ENCODE results near the gene RPN2. TPM values are rescaled to one million over a fixed set of nuclear protein-coding genes. Genes with fewer than 3 reads are reported as not detected.

Gene RPN2
- total RNA-seq, 1 donor from 2014 or later, result 237 TPM

DNA sequence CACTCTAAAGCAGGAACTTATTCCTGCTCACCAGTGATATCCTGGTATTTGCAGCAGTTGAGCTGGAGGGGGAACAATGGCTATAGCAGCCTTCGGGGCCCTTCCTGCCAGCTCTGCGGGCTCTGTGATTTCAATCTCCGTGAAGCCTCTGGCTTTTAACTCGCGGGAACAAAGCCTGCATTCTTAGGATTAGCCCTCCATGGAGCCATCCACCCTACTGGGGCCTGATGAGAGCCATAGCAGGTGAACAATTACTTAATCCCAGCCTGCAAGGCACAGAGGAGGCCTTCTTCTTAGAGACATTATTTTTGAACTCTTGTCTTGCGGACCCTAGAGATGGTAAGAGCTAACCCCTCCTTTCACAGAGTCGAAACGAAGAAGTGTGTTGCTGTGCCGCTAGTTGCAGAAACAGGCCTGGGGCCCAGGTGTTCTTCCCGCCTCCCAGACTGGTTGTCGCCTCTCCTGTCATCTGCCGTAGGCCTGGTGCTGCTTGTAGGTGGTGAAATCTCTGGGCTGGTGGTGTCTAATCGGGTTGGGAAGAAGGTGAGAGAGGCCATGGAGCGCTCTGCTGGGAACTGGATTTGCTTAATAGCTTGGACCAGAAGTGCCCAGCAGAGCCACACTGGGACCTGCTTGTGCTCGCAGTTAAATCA is 72.8 kb downstream of the RPN2 start:
- Histone ChIP-seq H3K36me3 (ENCODE audit: control insufficient read depth, insufficient read depth, low read length) (no peaks in the 10 kb centered on the region), H3K27me3 (ENCODE audit: control insufficient read depth, insufficient read depth, low read length) (no peaks in the 10 kb centered on the region), H3K4me3 (ENCODE audit: low read depth, low read length) (no peak overlapping the region)
- no peak for DNase-seq (ENCODE audit: low read depth)
- TF ChIP-seq, protein P1, sequence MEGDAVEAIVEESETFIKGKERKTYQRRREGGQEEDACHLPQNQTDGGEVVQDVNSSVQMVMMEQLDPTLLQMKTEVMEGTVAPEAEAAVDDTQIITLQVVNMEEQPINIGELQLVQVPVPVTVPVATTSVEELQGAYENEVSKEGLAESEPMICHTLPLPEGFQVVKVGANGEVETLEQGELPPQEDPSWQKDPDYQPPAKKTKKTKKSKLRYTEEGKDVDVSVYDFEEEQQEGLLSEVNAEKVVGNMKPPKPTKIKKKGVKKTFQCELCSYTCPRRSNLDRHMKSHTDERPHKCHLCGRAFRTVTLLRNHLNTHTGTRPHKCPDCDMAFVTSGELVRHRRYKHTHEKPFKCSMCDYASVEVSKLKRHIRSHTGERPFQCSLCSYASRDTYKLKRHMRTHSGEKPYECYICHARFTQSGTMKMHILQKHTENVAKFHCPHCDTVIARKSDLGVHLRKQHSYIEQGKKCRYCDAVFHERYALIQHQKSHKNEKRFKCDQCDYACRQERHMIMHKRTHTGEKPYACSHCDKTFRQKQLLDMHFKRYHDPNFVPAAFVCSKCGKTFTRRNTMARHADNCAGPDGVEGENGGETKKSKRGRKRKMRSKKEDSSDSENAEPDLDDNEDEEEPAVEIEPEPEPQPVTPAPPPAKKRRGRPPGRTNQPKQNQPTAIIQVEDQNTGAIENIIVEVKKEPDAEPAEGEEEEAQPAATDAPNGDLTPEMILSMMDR (IDR thresholded peaks at IDR 0.05; ENCODE audit: insufficient read depth, low read length, poor library complexity, severe bottlenecking), result no peak

DNA sequence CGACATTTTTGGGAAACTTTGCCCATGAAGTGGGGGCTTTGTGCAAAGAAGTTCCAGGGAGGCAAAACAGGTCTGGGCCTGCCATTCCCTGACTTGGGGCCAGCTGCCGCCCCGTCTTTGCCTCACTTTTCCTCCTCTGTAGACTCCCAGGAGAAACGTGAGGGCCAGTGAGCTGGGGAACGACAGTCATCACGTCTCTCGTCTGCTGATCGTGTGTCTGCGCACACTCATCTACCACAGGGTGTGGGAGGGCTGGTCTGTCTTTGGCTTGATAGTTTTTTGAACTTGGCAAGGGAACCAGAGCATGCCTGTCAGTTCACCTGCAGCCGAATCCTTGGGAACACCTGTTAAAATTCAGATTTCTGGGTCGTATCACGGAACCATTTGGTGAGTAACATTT is 74.0 kb downstream of the RPN2 start:
- H3K36me3 ChIP-seq (ENCODE audit: control insufficient read depth, insufficient read depth, low read length), result no peaks in the 10 kb centered on the region
- DNase-seq (ENCODE audit: low read depth), result no peak
- H3K27me3 ChIP-seq (ENCODE audit: control insufficient read depth, insufficient read depth, low read length), result peaks cover 1% of the 10 kb centered on the region
- H3K4me3 ChIP-seq (ENCODE audit: low read depth, low read length), result no peak overlapping the region
- TF ChIP-seq, protein P1 (IDR thresholded peaks at IDR 0.05; ENCODE audit: insufficient read depth, low read length, poor library complexity, severe bottlenecking), result no peak

DNA sequence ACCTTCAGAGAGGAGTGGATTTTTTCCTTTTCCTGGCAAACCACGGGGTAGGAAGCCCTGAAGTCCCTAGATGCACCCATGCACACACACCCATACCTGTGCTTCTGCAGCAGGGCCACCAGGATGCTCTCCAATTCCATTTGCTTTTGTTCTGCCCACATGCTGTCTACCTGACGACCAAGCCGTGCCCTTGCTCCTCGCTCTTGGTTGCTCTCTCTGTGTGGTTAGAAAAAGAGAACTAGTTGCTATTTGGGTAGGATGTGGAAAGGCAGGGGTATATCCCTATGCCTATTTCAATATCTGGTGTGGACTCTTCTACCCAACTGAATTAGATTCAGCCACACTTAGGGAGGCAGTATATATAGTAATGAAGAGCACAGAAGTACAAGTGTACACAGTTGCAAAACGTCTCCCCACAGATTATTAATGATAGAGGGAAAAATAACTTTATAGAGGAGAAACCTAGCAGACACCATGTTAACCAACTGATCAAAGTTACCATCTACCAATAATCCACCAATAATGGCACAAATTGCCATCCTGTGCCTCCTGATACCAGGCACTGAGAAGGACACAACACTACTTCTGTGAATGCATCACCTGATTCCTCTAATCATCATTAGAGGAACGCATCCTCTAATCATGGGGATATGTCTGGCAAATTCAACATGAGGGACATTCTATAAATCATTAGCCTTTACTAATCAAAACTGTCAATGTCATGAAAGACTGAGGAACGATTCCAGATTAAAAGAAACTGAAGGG is 75.2 kb downstream of the RPN2 start:
- no peak for DNase-seq (ENCODE audit: low read depth)
- H3K27me3 ChIP-seq (ENCODE audit: control insufficient read depth, insufficient read depth, low read length), result peaks cover 4% of the 10 kb centered on the region
- TF ChIP-seq, protein P1 (IDR thresholded peaks at IDR 0.05; ENCODE audit: insufficient read depth, low read length, poor library complexity, severe bottlenecking), result no peak
- H3K4me3 ChIP-seq (ENCODE audit: low read depth, low read length), result no peak overlapping the region
- H3K36me3 ChIP-seq (ENCODE audit: control insufficient read depth, insufficient read depth, low read length), result no peaks in the 10 kb centered on the region

DNA sequence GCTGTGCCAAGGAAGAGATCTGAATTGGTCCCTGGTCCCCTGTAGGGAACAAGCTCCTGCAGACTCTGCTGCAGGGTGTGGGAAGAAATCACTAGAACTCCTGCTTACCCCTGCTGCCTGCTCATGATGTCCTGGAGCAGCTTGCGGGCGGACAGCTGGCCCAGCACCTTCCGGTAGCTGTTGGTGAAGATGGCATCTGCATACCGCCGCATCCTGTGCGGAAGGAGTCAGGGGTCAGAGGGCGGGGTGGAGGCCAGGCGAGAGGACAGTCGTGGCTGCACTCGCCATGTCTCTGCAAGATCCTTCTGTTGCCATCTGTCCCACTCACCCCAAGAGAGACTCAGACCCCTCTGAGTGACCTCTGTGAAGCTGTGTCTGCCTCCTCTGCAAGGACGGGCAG is 77.2 kb downstream of the RPN2 start:
- TF ChIP-seq, protein P1 (IDR thresholded peaks at IDR 0.05; ENCODE audit: insufficient read depth, low read length, poor library complexity, severe bottlenecking), result no peak
- Histone ChIP-seq H3K4me3 (ENCODE audit: low read depth, low read length) (no peak overlapping the region), H3K36me3 (ENCODE audit: control insufficient read depth, insufficient read depth, low read length) (no peaks in the 10 kb centered on the region), H3K27me3 (ENCODE audit: control insufficient read depth, insufficient read depth, low read length) (peaks cover 12% of the 10 kb centered on the region)
- no peak for DNase-seq (ENCODE audit: low read depth)

GRCh38 chr20:37257530-37257929 is 78.4 kb downstream of the RPN2 start:
- no peak for DNase-seq (ENCODE audit: low read depth)
- Histone ChIP-seq H3K36me3 (ENCODE audit: control insufficient read depth, insufficient read depth, low read length) (no peaks in the 10 kb centered on the region), H3K27me3 (ENCODE audit: control insufficient read depth, insufficient read depth, low read length) (peaks cover 12% of the 10 kb centered on the region), H3K4me3 (ENCODE audit: low read depth, low read length) (no peak overlapping the region)
- TF ChIP-seq, protein P1 (IDR thresholded peaks at IDR 0.05; ENCODE audit: insufficient read depth, low read length, poor library complexity, severe bottlenecking), result no peak

Data from kidney epithelial cell (primary cell).